Lower leg skin (tissue), 4 donors: Measurements from ENCODE around the gene CAPN9. TPM values are rescaled to one million over a fixed set of nuclear protein-coding genes. Genes with fewer than 3 reads are reported as not detected.

Source experiments
- DNase-seq, 2 donors: peaks; one replicate each; pipeline ENCODE4 v3.0.0-alpha.2; 2019; ENCODE audit warnings: low spot score in 2 of 2
- H3K4me3 ChIP-seq: fragments of 200-600 bp; sonication (generic); 2 replicates; pipeline ENCODE4 v1.5.1; 2017; ENCODE audit warnings: mild to moderate bottlenecking, low read depth; ENCODE audit not compliant: poor library complexity, severe bottlenecking
- POLR2A ChIP-seq, 2 donors: fragments of 450-650 bp; IDR thresholded peaks; one replicate each; pipeline ENCODE4 v1.6.1; 2016 to 2017; ENCODE audit warnings: antibody characterized with exemption in 2 of 2, mild to moderate bottlenecking in 1 of 2, moderate library complexity in 1 of 2
- WGBS, 2 donors: methylation state at CpG; one replicate each; pipeline ENCODE4 v1.1.5; 2018; 5-methylcytosine and 5-hydroxymethylcytosine counted together
- intact Hi-C: fragments of 100-400 bp; cut with DNase I; formaldehyde crosslinking; loops from one replicate; pipeline ENCODE4 v1.15.0; 2023; ENCODE audit warnings: low total_unique reads
- total RNA-seq, 4 donors: library from RNA; depleted of rRNA; stranded (reverse); fragments of >200 nt; gene quantifications; one replicate each; pipeline ENCODE4 v1.1.0, GENCODE V29; 2016
- TF ChIP-seq, protein P1 (sequence below), 3 donors: fragments of 450-650 bp; IDR thresholded peaks; one replicate each; pipeline ENCODE4 v1.5.1; 2016; ENCODE audit warnings: antibody characterized with exemption in 3 of 3, mild to moderate bottlenecking in 3 of 3, moderate library complexity in 2 of 3

CAPN9 gene
- total RNA-seq, 4 donors from 2014 or later = 0.11 to 1.1 (median 0.27) TPM

DNA sequence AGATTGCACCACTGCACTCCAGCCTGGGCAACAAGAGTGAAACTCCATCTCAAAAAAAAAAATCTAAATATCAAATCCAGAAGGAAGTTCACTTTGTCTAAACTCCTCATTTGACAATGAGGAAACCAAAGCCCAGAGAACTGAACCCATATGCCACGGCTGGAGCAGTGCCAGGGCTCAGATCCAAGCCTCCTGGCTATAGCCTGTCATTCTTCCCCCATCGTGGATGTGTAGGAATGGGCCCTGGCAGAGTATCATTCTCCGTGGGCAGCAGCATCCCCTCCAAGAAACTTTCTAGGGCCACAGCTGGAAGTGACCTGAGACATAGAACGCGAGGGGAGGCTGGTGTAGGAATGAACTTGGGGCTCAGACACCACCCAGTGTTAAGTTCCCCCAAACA, 47.2 kb downstream of the CAPN9 start:
- H3K4me3 ChIP-seq = no peak overlapping the region
- no peak for TF ChIP-seq POLR2A (IDR thresholded peaks at IDR 0.05)
- TF ChIP-seq, protein P1, sequence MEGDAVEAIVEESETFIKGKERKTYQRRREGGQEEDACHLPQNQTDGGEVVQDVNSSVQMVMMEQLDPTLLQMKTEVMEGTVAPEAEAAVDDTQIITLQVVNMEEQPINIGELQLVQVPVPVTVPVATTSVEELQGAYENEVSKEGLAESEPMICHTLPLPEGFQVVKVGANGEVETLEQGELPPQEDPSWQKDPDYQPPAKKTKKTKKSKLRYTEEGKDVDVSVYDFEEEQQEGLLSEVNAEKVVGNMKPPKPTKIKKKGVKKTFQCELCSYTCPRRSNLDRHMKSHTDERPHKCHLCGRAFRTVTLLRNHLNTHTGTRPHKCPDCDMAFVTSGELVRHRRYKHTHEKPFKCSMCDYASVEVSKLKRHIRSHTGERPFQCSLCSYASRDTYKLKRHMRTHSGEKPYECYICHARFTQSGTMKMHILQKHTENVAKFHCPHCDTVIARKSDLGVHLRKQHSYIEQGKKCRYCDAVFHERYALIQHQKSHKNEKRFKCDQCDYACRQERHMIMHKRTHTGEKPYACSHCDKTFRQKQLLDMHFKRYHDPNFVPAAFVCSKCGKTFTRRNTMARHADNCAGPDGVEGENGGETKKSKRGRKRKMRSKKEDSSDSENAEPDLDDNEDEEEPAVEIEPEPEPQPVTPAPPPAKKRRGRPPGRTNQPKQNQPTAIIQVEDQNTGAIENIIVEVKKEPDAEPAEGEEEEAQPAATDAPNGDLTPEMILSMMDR (IDR thresholded peaks at IDR 0.05) = no peak
- intact Hi-C loops = loop anchor here (10.0 kb wide), 1 partner anchor 120 kb away; no protein-coding TSS in a partner anchor
- 30 to 33% methylated on average over 5 of the region's 5 CpGs for WGBS, 2 donors
- peak in 1 of 2 donors; percentile 64 for DNase-seq

DNA sequence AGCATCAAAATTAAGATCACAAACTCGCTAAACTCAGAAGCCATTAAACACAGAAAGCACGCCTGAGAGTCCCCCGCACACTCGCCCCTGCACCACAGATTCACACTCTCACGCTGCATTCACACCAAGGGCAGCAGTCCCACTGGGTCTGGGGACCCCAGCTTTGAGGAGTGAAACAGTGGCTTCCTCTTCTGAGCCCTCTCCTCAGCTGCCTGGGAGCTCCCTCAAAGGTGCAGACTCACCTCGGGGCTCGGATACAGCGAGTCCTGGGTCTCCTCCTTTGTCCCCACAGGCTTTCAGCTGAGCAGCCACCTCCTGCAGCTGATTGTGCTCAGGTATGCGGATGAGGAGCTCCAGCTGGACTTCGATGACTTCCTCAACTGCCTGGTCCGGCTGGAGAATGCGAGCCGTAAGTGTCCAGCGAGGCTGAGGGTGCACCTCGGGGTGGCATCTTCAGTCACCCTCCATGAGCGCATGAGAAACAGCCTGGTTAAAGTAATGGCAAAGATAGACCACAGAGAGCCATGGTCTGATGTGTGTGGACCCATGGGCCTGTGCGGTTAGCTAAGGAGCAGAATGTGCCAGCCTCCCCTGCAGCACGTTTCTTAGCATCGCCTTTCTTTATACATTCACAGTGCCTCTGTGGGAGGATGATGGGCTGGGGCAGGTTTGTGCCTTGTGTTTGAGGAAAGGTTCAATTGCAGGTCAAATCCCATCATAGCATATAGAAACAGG, 47.9 kb downstream of the CAPN9 start:
- intact Hi-C loops = loop anchor here (10.0 kb wide), 1 partner anchor 120 kb away; no protein-coding TSS in a partner anchor
- no peak overlapping the region for H3K4me3 ChIP-seq
- 85 to 88% methylated on average over 19 of the region's 19 CpGs for WGBS, 2 donors
- TF ChIP-seq, protein P1 (IDR thresholded peaks at IDR 0.05) = no peak
- no peak for TF ChIP-seq POLR2A (IDR thresholded peaks at IDR 0.05)
- peak in 1 of 2 donors; percentile 77 for DNase-seq

DNA sequence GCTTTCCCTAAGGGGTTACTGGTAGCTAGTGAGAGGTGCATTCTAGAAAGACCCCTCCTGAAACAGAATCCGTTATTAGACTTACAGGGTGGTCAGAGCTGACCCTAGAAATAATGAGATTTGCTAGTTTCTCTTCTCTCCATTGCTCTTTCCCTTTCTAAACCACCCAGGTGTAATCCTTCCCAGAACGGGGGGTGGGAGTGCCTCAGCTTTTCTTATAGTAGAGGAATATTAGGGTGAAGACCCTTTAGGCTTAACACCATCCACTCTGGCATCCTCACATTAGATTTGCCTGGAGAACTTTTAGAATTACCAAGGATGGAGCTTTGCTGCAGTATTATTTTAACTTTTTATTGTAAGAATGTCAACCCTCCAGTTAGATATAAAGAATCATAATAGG, 49.4 kb downstream of the CAPN9 start:
- TF ChIP-seq, protein P1 (IDR thresholded peaks at IDR 0.05) = no peak
- no peak for TF ChIP-seq POLR2A (IDR thresholded peaks at IDR 0.05)

DNA sequence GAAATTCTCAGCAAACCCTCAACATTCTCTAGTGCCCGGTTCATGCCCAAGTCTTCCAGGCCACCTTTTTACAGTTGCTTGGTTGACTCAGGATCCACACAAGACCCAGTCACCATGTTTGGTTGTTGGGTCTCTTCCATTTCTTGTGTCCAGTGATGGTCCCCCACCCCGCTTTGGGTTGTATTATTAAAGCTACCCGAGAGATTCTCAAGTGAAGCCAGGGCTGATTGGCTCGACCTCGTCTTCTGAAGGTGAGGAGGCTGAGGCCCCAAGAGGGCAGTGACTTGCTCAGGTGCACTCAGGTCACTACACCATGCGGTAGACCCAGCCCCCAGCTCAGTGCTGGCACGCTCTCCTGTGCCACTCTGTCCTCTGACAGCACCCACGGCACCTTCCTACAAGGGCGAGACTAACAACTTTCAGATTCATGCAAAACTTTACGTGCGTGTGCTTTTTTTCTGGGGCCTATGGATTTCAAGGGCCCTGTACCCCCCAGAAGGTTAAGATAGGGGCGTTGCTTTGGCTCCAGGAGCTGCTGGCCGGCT, 50.3 kb downstream of the CAPN9 start:
- TF ChIP-seq, protein P1 (IDR thresholded peaks at IDR 0.05) = no peak
- TF ChIP-seq POLR2A (IDR thresholded peaks at IDR 0.05) = no peak
- H3K4me3 ChIP-seq = no peak overlapping the region
- intact Hi-C loops = loop anchor here (10.0 kb wide), 1 partner anchor 117 kb away; no protein-coding TSS in a partner anchor
- DNase-seq = peak in 1 of 2 donors; percentile 78
- 71 to 75% methylated on average over 13 of the region's 13 CpGs for WGBS, 2 donors

More for the DNA sequence above, 49.4 kb downstream of the CAPN9 start:
- H3K4me3 ChIP-seq = no peak overlapping the region
- intact Hi-C loops = loop anchor here (10.0 kb wide), 1 partner anchor 118 kb away; no protein-coding TSS in a partner anchor
- DNase-seq = peak in 1 of 2 donors; percentile 52
- WGBS, 2 donors = 64 to 67% methylated on average over 2 of the region's 2 CpGs

DNA sequence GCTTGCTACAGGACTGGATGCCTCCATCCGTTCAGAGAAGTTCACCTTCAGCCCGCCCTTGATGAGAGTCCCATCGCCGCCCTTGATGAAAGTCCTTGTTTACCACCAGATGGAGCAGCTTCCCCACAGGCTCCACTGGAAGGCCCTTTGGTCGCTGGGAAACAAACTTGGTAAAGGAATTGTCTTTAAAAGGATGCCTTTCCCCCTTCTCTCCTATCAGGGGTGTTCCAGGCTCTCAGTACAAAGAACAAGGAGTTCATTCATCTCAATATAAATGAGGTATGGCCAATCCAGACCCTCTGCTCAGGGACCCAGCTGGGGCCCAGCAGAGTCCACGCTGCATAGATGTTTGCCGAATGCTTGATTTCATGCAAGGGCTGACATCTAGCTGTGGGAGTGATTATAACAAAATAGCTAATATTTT, 50.8 kb downstream of the CAPN9 start:
- intact Hi-C loops = loop anchor here (10.0 kb wide), 1 partner anchor 117 kb away; no protein-coding TSS in a partner anchor
- peak; percentile 47 to 85 for DNase-seq
- no peak for TF ChIP-seq POLR2A (IDR thresholded peaks at IDR 0.05)
- TF ChIP-seq, protein P1 (IDR thresholded peaks at IDR 0.05) = peak in 1 of 3 donors; percentile 67
- no peak overlapping the region for H3K4me3 ChIP-seq
- 27 to 28% methylated on average over 7 of the region's 7 CpGs for WGBS, 2 donors
